NCI-H82 treated with DMSO at 0.1 percent for 48 hours (cell line): Measurements from ENCODE around the gene TRMT61A.
A peak's percentile ranks its signal among the peaks of the same experiment; 100 is the strongest.
"Not testable (repeated sequence)": the region's sequence is repeated elsewhere in the genome, so short reads cannot be mapped to it uniquely, and the experiment has no call there.

Experiments used
- DNase-seq: peaks from one replicate; lab custom pipeline; 2025; ENCODE audit not compliant: unreplicated experiment; lab: John Stamatoyannopoulos, UW

TRMT61A gene

GRCh38 chr14:103508521-103509329 lies 20.3 kb upstream of the TRMT61A start:
- no peak for DNase-seq

GRCh38 chr14:103509864-103510723 lies 18.9 kb upstream of the TRMT61A start:
- DNase-seq: no peak

- DNase-seq: no peak
These were observed 18.0 kb upstream of the TRMT61A start for GRCh38 chr14:103510724-103511693.

- not testable (repeated sequence) for DNase-seq
These were observed 16.8 kb upstream of the TRMT61A start for GRCh38 chr14:103512180-103512579.

- no peak for DNase-seq
These were observed 16.0 kb upstream of the TRMT61A start for GRCh38 chr14:103512701-103513611.

GRCh38 chr14:103514596-103515421 lies 14.2 kb upstream of the TRMT61A start:
- DNase-seq: no peak

GRCh38 chr14:103516426-103517173 lies 12.4 kb upstream of the TRMT61A start:
- DNase-seq: no peak

- no peak for DNase-seq
These were observed 11.8 kb upstream of the TRMT61A start for GRCh38 chr14:103517174-103517566.

GRCh38 chr14:103517721-103518421 lies 11.1 kb upstream of the TRMT61A start:
- DNase-seq: no peak

- DNase-seq: no peak
These were observed 10.5 kb upstream of the TRMT61A start for GRCh38 chr14:103518422-103519042.

- DNase-seq: no peak
These were observed 9.8 kb upstream of the TRMT61A start for GRCh38 chr14:103519043-103519836.

- DNase-seq: no peak
These were observed 9.2 kb upstream of the TRMT61A start for GRCh38 chr14:103519837-103520212.

- no peak for DNase-seq
These were observed 8.7 kb upstream of the TRMT61A start for GRCh38 chr14:103520269-103520656.

- DNase-seq: peak; percentile 38
These were observed 8.1 kb upstream of the TRMT61A start for GRCh38 chr14:103520657-103521437.

- DNase-seq: no peak
These were observed 7.5 kb upstream of the TRMT61A start for GRCh38 chr14:103521438-103521950.
